CD4-positive, alpha-beta memory T cell (primary cell): ENCODE data around the gene RAB3D. TPM values are rescaled to one million over a fixed set of nuclear protein-coding genes. Genes with fewer than 3 reads are reported as not detected.

ENCODE experiments used
- CTCF ChIA-PET: fragments of 350-600 bp; sonication (Branson Sonifier 250); formaldehyde crosslinking; loops from one replicate; lab custom pipeline; 2021; ENCODE audit warnings: inconsistent platforms; ENCODE audit not compliant: partially characterized antibody; lab: Charles Lee
- POLR2A ChIA-PET: fragments of 350-600 bp; sonication (Branson Sonifier 250); formaldehyde crosslinking; loops from one replicate; lab custom pipeline; 2021; ENCODE audit not compliant: partially characterized antibody; lab: Charles Lee
- DNase-seq, 5 donors: peaks; one replicate each; pipeline versions ENCODE4 v3.0.0 to v3.0.0-alpha.2; 2020 to 2022; ENCODE audit warnings: mixed read lengths in 1 of 5
- H3K27ac ChIP-seq: one replicate; pipeline ENCODE4 v1.7.0; 2013; ENCODE audit warnings: low read depth, low read length
- H3K27me3 ChIP-seq: 2 replicates; pipeline ENCODE4 v1.7.0; 2013; ENCODE audit warnings: mild to moderate bottlenecking, low read length, moderate library complexity; ENCODE audit not compliant: insufficient read depth
- H3K36me3 ChIP-seq: 2 replicates; pipeline ENCODE4 v1.7.0; 2013; ENCODE audit warnings: mild to moderate bottlenecking, low read length, moderate library complexity; ENCODE audit not compliant: insufficient read depth
- H3K4me1 ChIP-seq: 2 replicates; pipeline ENCODE4 v1.7.0; 2013; ENCODE audit warnings: mild to moderate bottlenecking, low read length, moderate library complexity; ENCODE audit not compliant: insufficient read depth
- H3K4me3 ChIP-seq, 2 donors: one replicate each; pipeline ENCODE4 v1.7.0; 2013; ENCODE audit warnings: low read length in 2 of 2, mild to moderate bottlenecking in 1 of 2
- H3K9me3 ChIP-seq, 2 donors: one replicate each; pipeline ENCODE4 v1.7.0; 2013; ENCODE audit warnings: low read length in 2 of 2, control low read depth in 1 of 2; ENCODE audit not compliant: control insufficient read depth in 1 of 2
- H3K27ac Mint-ChIP-seq, 7 donors: one replicate each; pipeline ENCODE4 v1.8.0; 2020 to 2021; ENCODE audit warnings: mixed read lengths in 7 of 7, mild to moderate bottlenecking in 6 of 7, inconsistent platforms in 3 of 7, moderate library complexity in 3 of 7
- H3K27me3 Mint-ChIP-seq, 2 donors: one replicate each; pipeline ENCODE4 v1.8.0; 2020 to 2021; ENCODE audit warnings: mixed read lengths in 2 of 2
- H3K36me3 Mint-ChIP-seq, 2 donors: one replicate each; pipeline ENCODE4 v1.8.0; 2020 to 2021; ENCODE audit warnings: mixed read lengths in 2 of 2, inconsistent platforms in 1 of 2, mild to moderate bottlenecking in 1 of 2
- H3K4me1 Mint-ChIP-seq, 4 donors: one replicate each; pipeline ENCODE4 v1.8.0; 2020 to 2021; ENCODE audit warnings: mixed read lengths in 4 of 4, mild to moderate bottlenecking in 1 of 4
- H3K4me3 Mint-ChIP-seq, 8 donors: one replicate each; pipeline ENCODE4 v1.8.0; 2020 to 2021; ENCODE audit warnings: mixed read lengths in 8 of 8, mild to moderate bottlenecking in 7 of 8, moderate library complexity in 6 of 8, inconsistent platforms in 3 of 8
- H3K9me3 Mint-ChIP-seq, 8 donors: one replicate each; pipeline ENCODE4 v1.8.0; 2020 to 2021; ENCODE audit warnings: mixed read lengths in 8 of 8, mild to moderate bottlenecking in 5 of 8, inconsistent platforms in 3 of 8, moderate library complexity in 1 of 8
- intact Hi-C: fragments of 100-400 bp; cut with micrococcal nuclease; formaldehyde crosslinking; loops from one replicate; pipeline ENCODE4 v1.15.1; 2023
- polyA plus RNA-seq, 2 donors: library from polyadenylated mRNA; unstranded; fragments of 300-500 nt; fragmentation: Illumina TruSeq; gene quantifications; one replicate each; pipeline ENCODE4 v1.2.3, GENCODE V29; 2021
- total RNA-seq, 2 experiments: library from RNA; stranded (reverse); gene quantifications; one replicate each; pipeline ENCODE4 v1.2.3, GENCODE V29; 2021

Gene RAB3D
- total and polyA plus RNA-seq, 4 experiments from 2014 or later = 1.9 to 8.6 (median 4.3) TPM

GRCh38 chr19:11291415-11291814 is 48.0 kb downstream of the RAB3D start:
- no peak overlapping the region for H3K4me3 Mint-ChIP-seq
- no peak overlapping the region for H3K4me3 ChIP-seq
- H3K36me3 ChIP-seq = no peaks in the 10 kb centered on the region
- ChIA-PET CTCF (interaction anchor here (9.0 kb wide), 1 partner anchor 191 kb away, joined by 56 read pairs; no protein-coding TSS in a partner anchor), POLR2A (no interaction called here)
- no peaks in the 10 kb centered on the region for H3K9me3 Mint-ChIP-seq
- no peak overlapping the region for H3K27ac Mint-ChIP-seq
- peaks cover 8% of the 10 kb centered on the region for H3K4me1 ChIP-seq
- intact Hi-C loops = no loop called here
- H3K27me3 Mint-ChIP-seq = peaks cover 15 to 19% of the 10 kb centered on the region in 2 donors
- no peaks in the 10 kb centered on the region for H3K9me3 ChIP-seq
- no peaks in the 10 kb centered on the region for H3K36me3 Mint-ChIP-seq
- H3K4me1 Mint-ChIP-seq = peaks cover 4 to 8% (median 7%) of the 10 kb centered on the region in 4 donors
- H3K27ac ChIP-seq = no peak overlapping the region
- H3K27me3 ChIP-seq = no peaks in the 10 kb centered on the region
- no peak for DNase-seq

- Mint-ChIP-seq H3K4me1 (peaks cover 4 to 8% (median 7%) of the 10 kb centered on the region in 4 donors), H3K36me3 (no peaks in the 10 kb centered on the region), H3K27ac (no peak overlapping the region), H3K9me3 (no peaks in the 10 kb centered on the region), H3K27me3 (peaks cover 15 to 16% of the 10 kb centered on the region in 2 donors), H3K4me3 (no peak overlapping the region)
- Histone ChIP-seq H3K27me3 (no peaks in the 10 kb centered on the region), H3K27ac (no peak overlapping the region), H3K4me3 (no peak overlapping the region), H3K4me1 (peaks cover 8% of the 10 kb centered on the region), H3K36me3 (no peaks in the 10 kb centered on the region), H3K9me3 (no peaks in the 10 kb centered on the region)
- intact Hi-C loops = no loop called here
- no peak for DNase-seq
- ChIA-PET CTCF (interaction anchor here (1.3 to 9.0 kb wide), 2 partner anchors 46 to 192 kb away, joined by 3 to 56 read pairs; no protein-coding TSS in a partner anchor), POLR2A (no interaction called here)
These were observed 49.2 kb downstream of the RAB3D start for GRCh38 chr19:11290256-11290655.

GRCh38 chr19:11288349-11288748 is 51.1 kb downstream of the RAB3D start:
- CTCF ChIA-PET = no interaction called here
- no peak overlapping the region for H3K27ac ChIP-seq
- Mint-ChIP-seq H3K27me3 (peaks cover 15% of the 10 kb centered on the region in 2 donors), H3K4me1 (peaks cover 0 to 1% (median 0%) of the 10 kb centered on the region in 4 donors), H3K36me3 (no peaks in the 10 kb centered on the region), H3K9me3 (no peaks in the 10 kb centered on the region), H3K4me3 (no peak overlapping the region), H3K27ac (no peak overlapping the region)
- intact Hi-C loops = no loop called here
- H3K9me3 ChIP-seq = no peaks in the 10 kb centered on the region
- no peaks in the 10 kb centered on the region for H3K27me3 ChIP-seq
- DNase-seq = no peak
- H3K36me3 ChIP-seq = no peaks in the 10 kb centered on the region
- H3K4me1 ChIP-seq = peaks cover 1% of the 10 kb centered on the region
- H3K4me3 ChIP-seq = no peak overlapping the region
- POLR2A ChIA-PET = no interaction called here

GRCh38 chr19:11286312-11286974 is 53.0 kb downstream of the RAB3D start:
- H3K4me3 ChIP-seq = no peak overlapping the region
- no peaks in the 10 kb centered on the region for H3K27me3 ChIP-seq

GRCh38 chr19:11284515-11284914 is 54.9 kb downstream of the RAB3D start:
- Mint-ChIP-seq H3K9me3 (peaks cover 0 to 10% (median 4%) of the 10 kb centered on the region in 8 donors), H3K27me3 (peaks cover 12 to 25% of the 10 kb centered on the region in 2 donors), H3K4me1 (peaks cover 6 to 10% (median 8%) of the 10 kb centered on the region in 4 donors), H3K27ac (no peak overlapping the region), H3K36me3 (peaks cover 0 to 5% of the 10 kb centered on the region in 2 donors), H3K4me3 (no peak overlapping the region)
- no peaks in the 10 kb centered on the region for H3K9me3 ChIP-seq
- H3K4me3 ChIP-seq = no peak overlapping the region
- no peaks in the 10 kb centered on the region for H3K27me3 ChIP-seq
- peaks cover 12% of the 10 kb centered on the region for H3K4me1 ChIP-seq
- DNase-seq = no peak
- no peak overlapping the region for H3K27ac ChIP-seq
- ChIA-PET CTCF (interaction anchor here (0.8 kb wide), 1 partner anchor 307 kb away, joined by 3 read pairs; no protein-coding TSS in a partner anchor), POLR2A (no interaction called here)
- intact Hi-C loops = no loop called here
- no peaks in the 10 kb centered on the region for H3K36me3 ChIP-seq

More at GRCh38 chr19:11286312-11286974, 53.0 kb downstream of the RAB3D start:
- H3K4me1 Mint-ChIP-seq = peaks cover 0 to 3% (median under 1%) of the 10 kb centered on the region in 4 donors
- ChIA-PET POLR2A (no interaction called here), CTCF (interaction anchor here (0.9 kb wide), 1 partner anchor 160 kb away, joined by 4 read pairs; no protein-coding TSS in a partner anchor)
- no peak overlapping the region for H3K4me3 Mint-ChIP-seq
- H3K36me3 ChIP-seq = no peaks in the 10 kb centered on the region
- peaks cover 14 to 19% of the 10 kb centered on the region in 2 donors for H3K27me3 Mint-ChIP-seq
- no peaks in the 10 kb centered on the region for H3K36me3 Mint-ChIP-seq
- no peak overlapping the region for H3K27ac ChIP-seq
- no peak for DNase-seq
- H3K27ac Mint-ChIP-seq = no peak overlapping the region
- H3K9me3 ChIP-seq = no peaks in the 10 kb centered on the region
- no peaks in the 10 kb centered on the region for H3K4me1 ChIP-seq
- intact Hi-C loops = no loop called here
- H3K9me3 Mint-ChIP-seq = peaks cover 0 to 3% (median 0%) of the 10 kb centered on the region in 8 donors

- Mint-ChIP-seq H3K36me3 (peaks cover 0 to 5% of the 10 kb centered on the region in 2 donors), H3K4me1 (peaks cover 7 to 13% (median 11%) of the 10 kb centered on the region in 4 donors), H3K27me3 (peaks cover 10 to 17% of the 10 kb centered on the region in 2 donors), H3K27ac (no peak overlapping the region), H3K9me3 (peaks cover 0 to 22% (median 10%) of the 10 kb centered on the region in 8 donors), H3K4me3 (no peak overlapping the region)
- no peak for DNase-seq
- H3K9me3 ChIP-seq = no peaks in the 10 kb centered on the region
- ChIA-PET POLR2A (no interaction called here), CTCF (interaction anchor here (0.5 kb wide), 1 partner anchor 41 kb away, joined by 3 read pairs; no protein-coding TSS in a partner anchor)
- H3K4me1 ChIP-seq = peaks cover 20% of the 10 kb centered on the region
- H3K27me3 ChIP-seq = no peaks in the 10 kb centered on the region
- no peaks in the 10 kb centered on the region for H3K36me3 ChIP-seq
- no peak overlapping the region for H3K4me3 ChIP-seq
- intact Hi-C loops = no loop called here
- no peak overlapping the region for H3K27ac ChIP-seq
These were observed 58.0 kb downstream of the RAB3D start for GRCh38 chr19:11281356-11282049.
